ENCODE data around the gene TBC1D22A. TPM values are rescaled to one million over a fixed set of nuclear protein-coding genes. Genes with fewer than 3 reads are reported as not detected.

The TBC1D22A gene
- total and polyA plus RNA-seq, 8 donors = 12.0 to 17.6 (median 15.3) TPM

DNA sequence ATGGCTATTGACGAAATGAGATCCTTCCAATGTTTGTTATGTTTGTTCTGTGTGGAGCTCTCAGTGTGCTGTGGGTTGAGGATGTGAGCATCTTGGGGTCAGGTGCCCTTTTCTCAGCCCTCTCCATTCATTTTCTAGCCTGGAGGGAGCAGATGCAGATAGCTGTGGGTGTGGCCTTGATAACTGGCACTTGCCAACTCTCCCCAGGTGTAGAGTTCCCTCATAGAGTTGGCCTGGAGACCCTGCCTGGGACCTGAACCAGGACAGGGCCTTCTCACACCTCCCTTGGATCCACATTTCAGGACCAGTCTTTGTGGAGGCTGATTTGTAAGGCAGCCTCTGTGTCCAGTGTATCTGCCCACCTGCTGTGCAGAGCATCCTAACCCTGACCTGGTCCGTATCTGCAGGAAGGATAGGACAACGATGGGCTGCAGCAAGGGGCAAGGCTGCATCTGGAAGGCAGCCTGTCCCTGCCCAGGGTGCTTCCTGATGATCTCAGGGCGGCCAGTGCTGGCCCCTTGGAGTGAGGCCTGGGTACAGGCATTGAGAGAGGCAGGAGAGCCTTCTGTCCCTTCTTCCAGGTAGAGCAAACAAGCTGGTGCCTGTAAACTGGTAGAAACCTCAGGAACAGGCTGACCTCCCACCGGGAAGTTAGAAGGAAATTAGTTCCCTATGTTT, 245.9 kb downstream of the TBC1D22A start:
- 84 to 88% methylated on average over 5 of the region's 5 CpGs for WGBS, 2 donors
- Histone ChIP-seq H3K27me3 (no peaks in the 10 kb centered on the region), H3K4me1 (no peaks in the 10 kb centered on the region), H3K27ac (no peak overlapping the region), H3K4me3 (no peak overlapping the region), H3K36me3 (no peaks in the 10 kb centered on the region), H3K9me3 (no peaks in the 10 kb centered on the region)
- TF ChIP-seq, protein P1, sequence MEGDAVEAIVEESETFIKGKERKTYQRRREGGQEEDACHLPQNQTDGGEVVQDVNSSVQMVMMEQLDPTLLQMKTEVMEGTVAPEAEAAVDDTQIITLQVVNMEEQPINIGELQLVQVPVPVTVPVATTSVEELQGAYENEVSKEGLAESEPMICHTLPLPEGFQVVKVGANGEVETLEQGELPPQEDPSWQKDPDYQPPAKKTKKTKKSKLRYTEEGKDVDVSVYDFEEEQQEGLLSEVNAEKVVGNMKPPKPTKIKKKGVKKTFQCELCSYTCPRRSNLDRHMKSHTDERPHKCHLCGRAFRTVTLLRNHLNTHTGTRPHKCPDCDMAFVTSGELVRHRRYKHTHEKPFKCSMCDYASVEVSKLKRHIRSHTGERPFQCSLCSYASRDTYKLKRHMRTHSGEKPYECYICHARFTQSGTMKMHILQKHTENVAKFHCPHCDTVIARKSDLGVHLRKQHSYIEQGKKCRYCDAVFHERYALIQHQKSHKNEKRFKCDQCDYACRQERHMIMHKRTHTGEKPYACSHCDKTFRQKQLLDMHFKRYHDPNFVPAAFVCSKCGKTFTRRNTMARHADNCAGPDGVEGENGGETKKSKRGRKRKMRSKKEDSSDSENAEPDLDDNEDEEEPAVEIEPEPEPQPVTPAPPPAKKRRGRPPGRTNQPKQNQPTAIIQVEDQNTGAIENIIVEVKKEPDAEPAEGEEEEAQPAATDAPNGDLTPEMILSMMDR (IDR thresholded peaks at IDR 0.05) = no peak
- intact Hi-C loops (cut with DNase I) = no loop called here
- FAIRE-seq (no peak), DNase-seq (peak in 1 of 6 donors; percentile 42), ATAC-seq (peak in 3 of 4 donors; percentile 29 to 86 (median 68))

DNA sequence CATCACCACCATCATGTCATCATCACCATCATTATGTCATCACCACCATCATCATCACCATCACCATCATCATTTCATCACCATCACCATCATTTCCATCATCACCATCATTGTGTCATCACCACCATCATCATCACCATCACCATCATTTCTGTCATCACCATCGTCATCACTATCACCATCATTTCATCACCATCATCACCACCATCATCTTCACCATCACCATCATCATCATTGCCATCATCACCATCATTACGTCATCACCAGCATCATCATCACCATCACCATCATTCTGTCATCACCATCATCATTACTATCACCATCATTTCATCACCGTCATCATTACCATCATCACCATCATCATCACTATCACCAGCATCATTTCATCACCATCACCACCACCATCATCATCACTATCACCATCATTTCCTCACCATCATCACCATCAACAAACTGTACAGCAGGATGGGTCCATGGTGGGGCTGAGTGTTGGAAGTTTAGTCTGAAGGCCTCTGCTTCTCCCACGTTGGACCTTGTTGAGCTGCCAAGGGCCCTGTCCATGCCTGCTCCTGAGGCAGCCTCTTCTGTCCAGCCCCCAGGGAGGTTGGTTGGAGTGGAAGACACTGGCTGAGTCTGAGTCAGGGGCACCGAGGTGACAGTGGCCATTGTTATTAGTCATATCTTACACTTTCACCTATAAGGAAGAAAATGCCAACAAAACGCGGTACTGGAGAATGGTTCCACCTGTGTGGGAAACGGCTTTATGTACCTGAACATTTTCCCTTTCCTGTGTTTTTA, 247.1 kb downstream of the TBC1D22A start:
- H3K4me1 ChIP-seq = no peaks in the 10 kb centered on the region
- no peaks in the 10 kb centered on the region for H3K9me3 ChIP-seq
- intact Hi-C loops (cut with DNase I) = no loop called here
- no peak overlapping the region for H3K4me3 ChIP-seq
- ATAC-seq (no peak), FAIRE-seq (no peak), DNase-seq (no peak)
- 96 to 99% methylated on average over 8 of the region's 8 CpGs for WGBS, 2 donors
- H3K27ac ChIP-seq = no peak overlapping the region
- H3K27me3 ChIP-seq = no peaks in the 10 kb centered on the region
- TF ChIP-seq, protein P1 (IDR thresholded peaks at IDR 0.05) = no peak
- H3K36me3 ChIP-seq = no peaks in the 10 kb centered on the region

DNA sequence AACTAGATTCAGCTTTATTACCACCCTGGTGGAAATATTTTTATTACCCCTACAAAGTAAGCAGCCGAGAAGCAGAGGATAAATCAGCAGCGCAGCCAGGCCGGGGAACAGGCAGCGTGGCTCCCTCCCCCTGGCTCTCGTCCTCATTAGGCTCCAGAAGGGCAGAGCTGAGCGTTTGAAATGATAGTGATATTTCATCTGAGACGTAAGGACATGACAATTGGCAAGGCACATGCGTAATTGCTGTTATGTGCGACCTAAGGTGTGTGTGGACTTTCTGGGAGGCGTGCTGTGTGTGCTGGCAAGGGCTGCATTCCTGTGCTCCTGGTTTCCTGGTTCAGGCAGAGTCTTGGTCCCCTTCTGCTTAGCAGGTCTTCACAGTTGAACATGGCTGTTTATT, 247.8 kb downstream of the TBC1D22A start:
- ATAC-seq (no peak), DNase-seq (no peak), FAIRE-seq (no peak)
- Histone ChIP-seq H3K4me3 (no peak overlapping the region), H3K36me3 (no peaks in the 10 kb centered on the region), H3K27ac (no peak overlapping the region), H3K4me1 (no peaks in the 10 kb centered on the region), H3K9me3 (no peaks in the 10 kb centered on the region), H3K27me3 (no peaks in the 10 kb centered on the region)
- intact Hi-C loops (cut with DNase I) = no loop called here
- WGBS, 2 donors = 91 to 93% methylated on average over 10 of the region's 10 CpGs
- TF ChIP-seq, protein P1 (IDR thresholded peaks at IDR 0.05) = no peak

DNA sequence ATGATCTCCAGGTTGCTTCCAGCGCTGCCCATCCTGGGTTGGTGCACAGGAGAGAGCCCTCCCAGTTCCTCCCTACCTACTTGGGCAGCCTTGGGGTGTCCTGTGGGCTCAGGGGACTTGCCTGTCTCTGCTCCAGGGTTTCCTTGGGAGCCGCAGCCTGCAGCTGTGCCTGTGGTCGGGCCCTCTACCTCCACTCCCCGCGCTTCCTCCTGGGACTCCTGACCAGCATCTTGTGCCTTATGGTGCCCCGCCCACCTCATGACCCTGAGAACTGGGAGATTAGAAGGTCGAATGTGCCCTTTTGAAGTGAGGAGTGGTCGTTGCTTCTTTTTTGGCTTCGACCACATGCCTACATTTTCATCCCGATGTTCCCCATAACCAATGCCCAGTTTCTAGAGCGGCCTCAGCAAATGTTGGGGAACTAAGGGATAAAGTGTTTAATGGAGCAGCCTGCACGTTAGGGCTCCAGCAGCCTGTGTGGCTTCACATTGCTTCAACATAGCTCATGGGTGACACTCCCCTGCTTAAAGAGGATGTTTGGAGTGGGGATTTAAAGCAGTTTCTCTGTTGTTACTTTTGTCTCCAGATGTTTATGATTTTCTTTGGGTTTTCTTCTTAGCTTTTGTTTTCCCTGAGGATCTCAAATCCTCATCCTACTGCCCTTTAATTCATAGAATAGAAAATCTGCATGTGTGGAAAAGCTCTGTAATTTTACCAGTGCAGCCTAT, 248.8 kb downstream of the TBC1D22A start:
- H3K27me3 ChIP-seq = no peaks in the 10 kb centered on the region
- intact Hi-C loops (cut with DNase I) = no loop called here
- WGBS, 2 donors = 85 to 87% methylated on average over 12 of the region's 12 CpGs
- no peak for ATAC-seq
- no peak for DNase-seq
- no peak overlapping the region for H3K27ac ChIP-seq
- no peaks in the 10 kb centered on the region for H3K4me1 ChIP-seq
- FAIRE-seq = no peak
- H3K36me3 ChIP-seq = no peaks in the 10 kb centered on the region
- H3K9me3 ChIP-seq = no peaks in the 10 kb centered on the region
- TF ChIP-seq, protein P1 (IDR thresholded peaks at IDR 0.05) = no peak
- H3K4me3 ChIP-seq = no peak overlapping the region
